ENCODE measurements around the gene SPRYD7. TPM values are rescaled to one million over a fixed set of nuclear protein-coding genes. Genes with fewer than 3 reads are reported as not detected.

Gene SPRYD7, protein sequence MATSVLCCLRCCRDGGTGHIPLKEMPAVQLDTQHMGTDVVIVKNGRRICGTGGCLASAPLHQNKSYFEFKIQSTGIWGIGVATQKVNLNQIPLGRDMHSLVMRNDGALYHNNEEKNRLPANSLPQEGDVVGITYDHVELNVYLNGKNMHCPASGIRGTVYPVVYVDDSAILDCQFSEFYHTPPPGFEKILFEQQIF
- total RNA-seq, result 1 to 10 TPM; 3.5 to 4.4 TPM

DNA sequence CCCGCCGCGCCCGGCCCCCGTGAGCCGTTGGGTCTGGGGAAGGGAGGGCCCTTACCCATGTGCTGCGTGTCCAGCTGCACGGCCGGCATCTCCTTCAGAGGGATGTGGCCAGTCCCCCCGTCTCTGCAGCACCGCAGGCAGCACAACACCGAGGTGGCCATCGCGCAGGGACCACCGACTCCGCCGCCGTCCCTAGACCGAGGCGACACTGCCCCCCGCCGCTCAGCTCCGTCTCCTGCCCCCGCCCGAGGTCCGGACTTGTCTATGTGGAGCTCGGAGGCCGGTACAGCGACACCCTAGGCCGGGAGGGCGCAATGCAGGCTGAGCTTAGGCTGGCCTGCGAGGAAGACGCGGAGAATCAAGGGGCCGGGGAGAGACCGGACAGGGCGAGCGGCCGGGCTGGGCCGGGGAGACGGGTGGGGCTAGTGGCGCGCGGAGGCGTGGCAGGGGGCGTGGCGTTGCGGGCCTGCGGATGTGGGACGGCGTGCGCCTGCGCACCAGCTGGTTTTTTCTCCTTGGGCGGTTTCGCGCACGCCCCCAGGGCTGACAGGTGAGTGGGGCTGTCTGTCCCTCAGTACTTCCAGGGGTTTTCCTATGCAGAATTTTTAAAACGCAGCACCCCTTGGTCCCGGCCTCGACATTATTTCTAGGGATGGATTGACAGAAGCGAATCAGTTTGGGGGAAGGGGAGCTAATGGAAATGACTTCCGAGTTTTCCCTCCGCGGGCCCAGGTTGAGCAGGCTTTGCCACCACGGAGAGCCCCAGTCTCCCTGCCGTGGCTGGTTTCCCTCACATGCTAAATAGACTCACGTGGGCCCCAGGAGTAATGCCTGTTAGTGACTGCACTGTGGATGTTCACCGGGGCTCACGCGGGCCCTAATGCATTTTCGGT is at the start of gene SPRYD7:
SPRYD7 (minus strand) TSS at position 266 of the 893 bp plus-strand sequence; CDS start at position 161, 105 bp downstream.
- DNase-seq (peak; percentile 99), ATAC-seq (ENCODE audit: low read depth) (peak; percentile 98)
- H3K27ac Mint-ChIP-seq, result peak within 1 kb of the TSS; percentile 89
- H3K4me3 Mint-ChIP-seq, result peak within 1 kb of the TSS; percentile 96
- POLR2A ChIA-PET, result interaction anchor here (1.0 to 1.4 kb wide), 6 partner anchors 11 to 976 kb away, joined by 3 to 7 read pairs (median 3); partner anchors contain the start of gene TRIM13
- H3K9me3 Mint-ChIP-seq, result no peaks in the 10 kb centered on the region
- peaks cover 3% of the 10 kb centered on the region for H3K27me3 Mint-ChIP-seq
- H3K4me1 Mint-ChIP-seq, result peaks cover 9% of the 10 kb centered on the region
- H3K36me3 Mint-ChIP-seq, result peaks cover 1% of the 10 kb centered on the region

- ATAC-seq (ENCODE audit: low read depth) (no peak), DNase-seq (no peak)
- Mint-ChIP-seq H3K4me3 (no peak overlapping the region), H3K36me3 (peaks cover 35% of the 10 kb centered on the region), H3K9me3 (no peaks in the 10 kb centered on the region), H3K27ac (no peak overlapping the region), H3K4me1 (no peaks in the 10 kb centered on the region), H3K27me3 (no peaks in the 10 kb centered on the region)
- POLR2A ChIA-PET, result interaction anchor here (0.6 kb wide), 1 partner anchor 12 kb away, joined by 3 read pairs; no protein-coding TSS in a partner anchor
Measured at GRCh38 chr13:49985129-49985528, 49.0 kb upstream of the SPRYD7 start.

DNA sequence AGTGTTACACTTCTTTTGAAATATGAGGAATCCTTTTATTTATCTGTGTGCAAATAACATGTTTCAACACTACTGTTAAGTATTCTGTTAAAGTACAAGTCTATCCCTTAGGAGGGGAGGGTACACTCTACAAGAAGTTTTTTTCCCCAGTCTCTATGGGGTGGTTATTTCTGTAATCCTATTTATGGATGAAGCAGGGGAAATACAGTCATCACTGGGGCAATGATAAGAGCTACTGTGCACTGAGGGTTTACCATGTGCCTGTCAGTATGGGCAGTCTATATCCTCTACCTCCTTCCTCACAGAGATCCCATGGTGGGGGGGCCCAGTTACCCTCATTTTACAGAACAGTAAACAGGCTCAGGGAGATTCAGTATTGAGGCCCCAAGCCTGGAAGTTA is 44.1 kb upstream of the SPRYD7 start:
- Mint-ChIP-seq H3K27ac (no peak overlapping the region), H3K4me3 (no peak overlapping the region), H3K4me1 (peaks cover 5% of the 10 kb centered on the region), H3K27me3 (no peaks in the 10 kb centered on the region), H3K9me3 (no peaks in the 10 kb centered on the region), H3K36me3 (peaks cover 17% of the 10 kb centered on the region)
- no peak for ATAC-seq (ENCODE audit: low read depth)
- no peak for DNase-seq
- POLR2A ChIA-PET, result interaction anchor here (1.0 kb wide), 1 partner anchor 16 kb away, joined by 4 read pairs; the partner anchor contains the start of gene TRIM13

DNA sequence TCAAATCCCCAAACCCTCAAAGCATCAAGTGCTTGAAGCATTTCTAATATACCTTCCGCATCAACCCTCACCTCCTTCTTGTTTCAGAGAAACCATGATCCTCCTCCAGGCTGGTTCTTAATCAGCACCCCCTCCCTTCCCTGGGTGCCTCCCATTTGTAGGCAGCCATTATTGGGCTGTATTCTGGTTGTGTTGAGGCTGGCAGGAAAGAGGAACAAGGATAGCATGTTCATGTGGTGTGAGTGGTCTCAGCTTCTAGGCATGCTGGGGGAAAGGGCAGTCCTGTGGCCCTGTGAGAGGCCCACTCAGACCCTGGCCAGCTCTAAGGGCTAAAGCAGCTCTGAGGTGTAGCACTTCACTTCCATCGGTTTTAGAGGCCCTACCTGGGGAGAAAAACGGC is 41.9 kb upstream of the SPRYD7 start:
- ATAC-seq (ENCODE audit: low read depth) (no peak), DNase-seq (no peak)
- H3K36me3 Mint-ChIP-seq, result peaks cover 13% of the 10 kb centered on the region
- POLR2A ChIA-PET, result interaction anchor here (0.6 to 2.4 kb wide), 3 partner anchors 61 to 1091 kb away, joined by 3 to 9 read pairs (median 4); no protein-coding TSS in a partner anchor
- H3K4me1 Mint-ChIP-seq, result peaks cover 5% of the 10 kb centered on the region
- no peaks in the 10 kb centered on the region for H3K9me3 Mint-ChIP-seq
- H3K27ac Mint-ChIP-seq, result no peak overlapping the region
- no peaks in the 10 kb centered on the region for H3K27me3 Mint-ChIP-seq
- H3K4me3 Mint-ChIP-seq, result no peak overlapping the region

DNA sequence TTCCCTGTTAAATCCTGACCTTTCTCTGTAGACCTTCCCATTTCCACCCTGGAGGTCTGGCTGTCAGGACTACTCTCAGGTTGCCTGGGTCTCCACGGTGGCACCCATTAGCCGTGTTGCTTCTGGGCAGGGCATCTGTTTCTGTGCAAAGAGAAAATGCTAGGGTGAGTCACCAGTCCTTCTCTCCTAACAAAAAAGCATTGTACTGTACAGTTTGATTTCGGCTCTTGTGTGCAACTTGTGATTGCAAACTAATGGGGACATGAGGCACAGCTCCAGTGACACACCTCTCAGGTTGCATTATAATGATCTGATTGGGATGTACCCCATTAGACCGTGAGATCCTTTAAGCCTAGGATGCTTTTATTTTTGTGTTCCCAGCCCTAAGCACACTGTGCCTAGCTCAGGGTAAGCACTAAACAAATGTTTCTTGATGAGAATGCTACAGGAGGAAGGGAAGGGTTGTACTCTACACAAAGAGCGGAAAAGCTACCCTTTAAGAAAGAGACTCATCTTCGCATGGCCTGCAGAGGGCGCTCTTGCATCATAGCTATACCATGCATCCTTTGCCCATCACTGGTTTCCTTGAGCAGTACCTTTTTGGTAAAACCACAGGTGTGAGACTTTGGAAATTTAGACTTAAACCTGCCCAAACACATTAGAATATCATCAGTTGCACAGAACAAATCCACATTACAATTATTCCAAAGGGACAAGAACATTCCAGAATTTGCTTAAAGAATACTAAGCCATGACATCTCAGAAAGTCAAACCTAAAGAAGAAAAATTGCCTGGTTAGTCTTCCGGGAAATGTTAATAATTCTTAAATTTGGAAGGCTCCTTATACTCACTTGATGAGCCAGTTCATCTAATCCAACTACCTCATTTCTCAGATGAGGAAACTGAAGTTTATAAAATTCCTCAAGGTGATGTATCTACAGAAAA is 40.4 kb upstream of the SPRYD7 start:
- peaks cover 5% of the 10 kb centered on the region for H3K36me3 Mint-ChIP-seq
- H3K9me3 Mint-ChIP-seq, result no peaks in the 10 kb centered on the region
- ATAC-seq (ENCODE audit: low read depth) (peak; percentile 75), DNase-seq (peak; percentile 76)
- H3K4me1 Mint-ChIP-seq, result peaks cover 5% of the 10 kb centered on the region
- H3K27me3 Mint-ChIP-seq, result no peaks in the 10 kb centered on the region
- H3K27ac Mint-ChIP-seq, result no peak overlapping the region
- POLR2A ChIA-PET, result interaction anchor here (0.9 to 2.4 kb wide), 2 partner anchors 106 to 148 kb away, joined by 3 to 9 read pairs; no protein-coding TSS in a partner anchor
- no peak overlapping the region for H3K4me3 Mint-ChIP-seq

- H3K4me3 Mint-ChIP-seq, result no peak overlapping the region
- peaks cover 5% of the 10 kb centered on the region for H3K4me1 Mint-ChIP-seq
- ATAC-seq (ENCODE audit: low read depth) (no peak), DNase-seq (no peak)
- no peaks in the 10 kb centered on the region for H3K27me3 Mint-ChIP-seq
- H3K9me3 Mint-ChIP-seq, result no peaks in the 10 kb centered on the region
- no peak overlapping the region for H3K27ac Mint-ChIP-seq
- H3K36me3 Mint-ChIP-seq, result peaks cover 5% of the 10 kb centered on the region
- POLR2A ChIA-PET, result interaction anchor here (1.0 to 2.4 kb wide), 2 partner anchors 22 to 149 kb away, joined by 3 to 9 read pairs; no protein-coding TSS in a partner anchor
Measured at GRCh38 chr13:49975826-49976225, 39.7 kb upstream of the SPRYD7 start.

GRCh38 chr13:49972709-49973108 is 36.6 kb upstream of the SPRYD7 start:
- no peak for DNase-seq
- ATAC-seq (ENCODE audit: low read depth), result no peak
- Mint-ChIP-seq H3K36me3 (peaks cover 8% of the 10 kb centered on the region), H3K9me3 (no peaks in the 10 kb centered on the region), H3K4me3 (no peak overlapping the region), H3K27ac (no peak overlapping the region), H3K27me3 (no peaks in the 10 kb centered on the region), H3K4me1 (peaks cover 6% of the 10 kb centered on the region)
- POLR2A ChIA-PET, result no interaction called here

DNA sequence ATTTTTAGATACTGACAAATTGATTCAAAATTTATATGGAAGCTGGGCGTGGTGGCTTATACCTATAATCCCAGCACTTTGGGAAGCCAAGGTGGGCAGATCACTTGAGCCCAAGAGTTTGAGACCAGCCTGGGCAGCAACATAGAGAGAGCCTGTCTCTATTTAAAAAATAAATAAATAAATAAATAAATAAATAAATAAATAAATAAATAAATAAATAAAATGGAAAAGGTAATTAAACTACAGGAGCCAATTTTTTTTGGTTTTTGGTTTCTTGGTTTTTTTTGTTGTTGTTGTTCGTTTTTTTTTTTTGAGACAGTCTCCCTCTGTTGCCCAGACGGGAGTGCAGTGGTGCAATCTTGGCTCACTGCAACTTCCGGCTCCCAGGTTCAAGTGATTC is 31.3 kb upstream of the SPRYD7 start:
- DNase-seq, result no peak
- peaks cover 31% of the 10 kb centered on the region for H3K36me3 Mint-ChIP-seq
- no peak for ATAC-seq (ENCODE audit: low read depth)
- no peak overlapping the region for H3K27ac Mint-ChIP-seq
- H3K9me3 Mint-ChIP-seq, result peaks cover 11% of the 10 kb centered on the region
- no peak overlapping the region for H3K4me3 Mint-ChIP-seq
- POLR2A ChIA-PET, result no interaction called here
- no peaks in the 10 kb centered on the region for H3K27me3 Mint-ChIP-seq
- peaks cover 2% of the 10 kb centered on the region for H3K4me1 Mint-ChIP-seq

DNA sequence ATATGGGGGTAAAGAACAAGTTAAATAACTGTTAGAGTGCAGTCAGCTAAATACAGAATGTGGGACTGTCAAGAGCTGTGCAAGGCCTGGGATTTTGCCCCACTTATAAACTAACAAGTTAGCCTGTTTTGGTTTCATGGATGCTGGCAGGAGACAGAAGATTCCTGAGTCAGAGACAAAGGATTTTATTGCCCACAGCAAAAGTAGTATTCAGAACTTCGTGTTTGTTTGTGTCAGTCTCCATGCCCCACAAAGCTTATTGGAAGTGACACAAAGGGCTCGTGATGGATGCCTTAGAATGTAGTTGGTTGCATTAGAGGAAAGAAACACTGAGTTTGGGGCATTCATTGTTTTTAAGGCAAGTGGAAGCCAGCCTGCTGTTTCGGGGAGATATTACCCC is 22.2 kb upstream of the SPRYD7 start:
- DNase-seq, result no peak
- Mint-ChIP-seq H3K4me3 (no peak overlapping the region), H3K27ac (no peak overlapping the region), H3K27me3 (peaks cover 6% of the 10 kb centered on the region), H3K36me3 (peaks cover 24% of the 10 kb centered on the region), H3K9me3 (peaks cover 8% of the 10 kb centered on the region), H3K4me1 (no peaks in the 10 kb centered on the region)
- ATAC-seq (ENCODE audit: low read depth), result no peak
- POLR2A ChIA-PET, result interaction anchor here (0.7 kb wide), 1 partner anchor 11 kb away, joined by 3 read pairs; no protein-coding TSS in a partner anchor

DNA sequence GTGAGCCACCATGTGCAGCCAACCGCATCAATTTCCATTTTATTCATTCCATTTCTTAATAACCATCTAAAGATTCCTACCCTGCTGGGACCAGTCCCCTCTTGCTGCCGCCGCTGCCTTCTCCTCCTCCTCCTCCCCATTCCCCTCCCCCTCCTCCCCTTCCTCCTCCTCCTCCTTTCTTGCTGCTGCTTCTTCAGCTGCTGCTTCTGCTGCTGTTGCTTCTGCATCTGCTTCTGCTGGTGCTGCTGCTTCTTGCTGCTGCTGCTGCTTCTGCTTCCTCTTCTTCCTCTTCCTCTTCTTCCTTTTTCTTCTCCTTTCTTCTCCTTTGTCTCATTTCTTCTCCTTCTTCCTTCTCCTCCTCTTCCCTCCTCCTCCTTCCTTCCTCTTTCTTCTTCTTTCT is 20.0 kb upstream of the SPRYD7 start:
- POLR2A ChIA-PET, result no interaction called here
- Mint-ChIP-seq H3K27ac (no peak overlapping the region), H3K27me3 (peaks cover 7% of the 10 kb centered on the region), H3K4me3 (no peak overlapping the region), H3K9me3 (peaks cover 4% of the 10 kb centered on the region), H3K4me1 (no peaks in the 10 kb centered on the region), H3K36me3 (peaks cover 17% of the 10 kb centered on the region)
- DNase-seq (no peak), ATAC-seq (ENCODE audit: low read depth) (no peak)

DNA sequence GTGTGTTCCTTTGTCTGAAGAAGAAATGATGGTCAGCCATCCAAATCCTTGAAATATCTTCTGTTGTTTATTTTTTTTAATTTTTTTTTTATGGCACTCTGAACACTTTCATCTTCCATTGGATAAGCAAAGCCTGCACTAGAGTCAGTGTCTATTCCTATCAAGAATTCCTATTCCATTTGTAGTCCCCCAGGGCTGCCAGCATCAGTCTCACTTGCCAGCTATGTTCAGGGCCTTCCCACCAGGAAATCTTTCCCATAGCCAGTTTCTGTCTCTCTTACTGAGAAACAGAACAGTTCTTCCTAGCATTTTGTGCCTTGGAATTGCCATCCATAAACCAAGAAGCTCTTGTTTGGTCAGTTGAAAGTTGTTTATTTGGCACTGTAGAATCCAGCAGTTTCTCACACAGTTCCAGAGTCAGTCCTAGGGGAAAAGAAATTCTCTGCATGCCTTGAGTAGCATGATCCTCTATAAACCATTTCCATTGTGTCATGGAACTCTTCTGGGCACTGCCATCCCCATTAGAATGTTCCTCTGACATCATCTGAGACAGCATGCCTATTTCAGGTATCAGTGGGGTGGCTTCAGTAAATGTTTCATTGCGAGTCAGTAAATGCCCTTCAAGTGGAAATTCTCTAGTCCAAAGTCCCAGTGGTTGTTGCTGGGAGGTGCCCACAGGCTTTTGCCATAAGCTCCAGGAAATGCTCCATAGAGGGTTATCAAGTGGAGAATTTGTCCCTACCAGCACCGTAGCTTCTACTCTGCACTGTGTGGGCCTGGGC is 18.7 kb upstream of the SPRYD7 start:
- Mint-ChIP-seq H3K4me3 (no peak overlapping the region), H3K27ac (no peak overlapping the region), H3K27me3 (peaks cover 7% of the 10 kb centered on the region), H3K4me1 (no peaks in the 10 kb centered on the region), H3K36me3 (peaks cover 10% of the 10 kb centered on the region), H3K9me3 (no peaks in the 10 kb centered on the region)
- ATAC-seq (ENCODE audit: low read depth), result no peak
- DNase-seq, result no peak
- POLR2A ChIA-PET, result no interaction called here

- no peak for ATAC-seq (ENCODE audit: low read depth)
- POLR2A ChIA-PET, result no interaction called here
- no peaks in the 10 kb centered on the region for H3K9me3 Mint-ChIP-seq
Measured at GRCh38 chr13:49953560-49953959, 17.4 kb upstream of the SPRYD7 start.

More at GRCh38 chr13:49953560-49953959, 17.4 kb upstream of the SPRYD7 start:
- Mint-ChIP-seq H3K4me3 (no peak overlapping the region), H3K4me1 (no peaks in the 10 kb centered on the region), H3K27me3 (peaks cover 9% of the 10 kb centered on the region), H3K27ac (no peak overlapping the region), H3K36me3 (peaks cover 4% of the 10 kb centered on the region)
- DNase-seq, result no peak

All from activated naive CD8-positive, alpha-beta T cell treated with anti-CD3 and anti-CD28 coated beads, Interleukin-2, amount 10 ng/mL, durations not matched to agents 7 days and 5 days (primary cell).